PC-9 (cell line): ENCODE results near the gene AEBP1.

ENCODE experiments used
- EZH2 ChIP-seq: fragments of 200-600 bp; sonication (generic); IDR thresholded peaks from 2 replicates; pipeline ENCODE4 v1.8.0; 2017; ENCODE audit warnings: antibody characterized with exemption, low read depth
- TF ChIP-seq, protein P1 (sequence below): fragments of 200-600 bp; sonication (generic); conservative IDR thresholded peaks from 2 replicates; pipeline ENCODE4 v1.6.1; 2017; ENCODE audit warnings: mixed run types, antibody characterized with exemption, mild to moderate bottlenecking, moderate library complexity

DNA sequence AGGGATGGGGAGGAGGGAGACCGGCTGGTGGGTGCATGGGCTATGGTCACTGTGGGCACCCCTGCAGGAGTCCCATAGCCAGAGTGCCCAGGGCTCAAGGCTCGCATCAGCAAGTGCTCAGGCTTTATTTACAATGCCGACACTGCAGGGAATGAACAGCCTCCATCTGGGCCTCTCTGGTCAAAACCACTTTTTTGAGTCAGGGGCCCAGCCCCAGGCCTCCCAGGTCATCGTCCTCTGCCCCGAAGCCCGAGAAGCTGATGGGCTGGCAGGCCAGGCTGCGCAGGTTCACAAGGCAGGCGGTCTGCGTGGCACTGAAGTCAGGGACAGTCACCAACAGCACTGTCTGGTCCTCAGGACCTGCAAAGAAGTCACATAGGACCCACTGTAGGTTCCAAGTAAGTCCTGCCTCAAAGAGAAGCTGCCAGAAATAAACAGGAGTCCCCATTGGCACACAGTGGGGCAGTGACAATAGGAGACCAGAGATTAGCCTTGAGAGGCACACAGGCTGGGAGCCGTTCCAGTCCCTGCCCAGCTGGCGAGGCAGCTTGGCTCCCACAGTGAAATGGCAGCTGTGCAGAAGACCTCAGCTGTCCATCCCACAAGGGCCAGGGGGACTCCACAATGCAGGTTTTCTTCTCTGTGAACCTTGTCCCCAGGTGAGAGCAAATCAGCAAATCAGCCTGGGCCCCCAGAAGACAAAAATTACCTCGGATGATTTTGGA, 10.6 kb downstream of the AEBP1 start:
- TF ChIP-seq, protein P1, sequence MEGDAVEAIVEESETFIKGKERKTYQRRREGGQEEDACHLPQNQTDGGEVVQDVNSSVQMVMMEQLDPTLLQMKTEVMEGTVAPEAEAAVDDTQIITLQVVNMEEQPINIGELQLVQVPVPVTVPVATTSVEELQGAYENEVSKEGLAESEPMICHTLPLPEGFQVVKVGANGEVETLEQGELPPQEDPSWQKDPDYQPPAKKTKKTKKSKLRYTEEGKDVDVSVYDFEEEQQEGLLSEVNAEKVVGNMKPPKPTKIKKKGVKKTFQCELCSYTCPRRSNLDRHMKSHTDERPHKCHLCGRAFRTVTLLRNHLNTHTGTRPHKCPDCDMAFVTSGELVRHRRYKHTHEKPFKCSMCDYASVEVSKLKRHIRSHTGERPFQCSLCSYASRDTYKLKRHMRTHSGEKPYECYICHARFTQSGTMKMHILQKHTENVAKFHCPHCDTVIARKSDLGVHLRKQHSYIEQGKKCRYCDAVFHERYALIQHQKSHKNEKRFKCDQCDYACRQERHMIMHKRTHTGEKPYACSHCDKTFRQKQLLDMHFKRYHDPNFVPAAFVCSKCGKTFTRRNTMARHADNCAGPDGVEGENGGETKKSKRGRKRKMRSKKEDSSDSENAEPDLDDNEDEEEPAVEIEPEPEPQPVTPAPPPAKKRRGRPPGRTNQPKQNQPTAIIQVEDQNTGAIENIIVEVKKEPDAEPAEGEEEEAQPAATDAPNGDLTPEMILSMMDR: no peak
- TF ChIP-seq EZH2: no peak
